ENCODE results near the gene BEND7.
"Not testable (repeated sequence)": the region's sequence is repeated elsewhere in the genome, so short reads cannot be mapped to it uniquely, and the experiment has no call there.

The BEND7 gene

DNA sequence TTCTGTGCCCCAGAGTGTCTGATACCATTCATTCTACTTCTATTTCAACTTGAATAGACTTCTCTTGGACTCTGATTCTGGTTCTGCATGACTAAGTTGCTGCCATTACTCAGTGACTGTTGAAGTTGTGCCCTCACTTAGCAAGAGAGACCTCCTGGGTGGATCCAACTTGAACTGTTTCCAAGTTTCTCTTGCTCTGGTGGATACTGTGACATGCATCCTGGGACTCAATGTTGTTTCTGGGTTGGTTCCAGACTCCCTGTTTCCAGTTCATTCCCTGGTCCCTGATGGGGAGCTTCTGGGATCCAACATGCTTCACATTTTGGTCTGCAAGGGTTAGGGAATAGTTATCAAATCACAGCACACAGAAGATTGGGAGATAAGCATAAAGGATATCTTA, 31.8 kb upstream of the BEND7 start:
- DNase-seq (ENCODE audit: low read depth), result peak; percentile 35
- TF ChIP-seq, protein P1, sequence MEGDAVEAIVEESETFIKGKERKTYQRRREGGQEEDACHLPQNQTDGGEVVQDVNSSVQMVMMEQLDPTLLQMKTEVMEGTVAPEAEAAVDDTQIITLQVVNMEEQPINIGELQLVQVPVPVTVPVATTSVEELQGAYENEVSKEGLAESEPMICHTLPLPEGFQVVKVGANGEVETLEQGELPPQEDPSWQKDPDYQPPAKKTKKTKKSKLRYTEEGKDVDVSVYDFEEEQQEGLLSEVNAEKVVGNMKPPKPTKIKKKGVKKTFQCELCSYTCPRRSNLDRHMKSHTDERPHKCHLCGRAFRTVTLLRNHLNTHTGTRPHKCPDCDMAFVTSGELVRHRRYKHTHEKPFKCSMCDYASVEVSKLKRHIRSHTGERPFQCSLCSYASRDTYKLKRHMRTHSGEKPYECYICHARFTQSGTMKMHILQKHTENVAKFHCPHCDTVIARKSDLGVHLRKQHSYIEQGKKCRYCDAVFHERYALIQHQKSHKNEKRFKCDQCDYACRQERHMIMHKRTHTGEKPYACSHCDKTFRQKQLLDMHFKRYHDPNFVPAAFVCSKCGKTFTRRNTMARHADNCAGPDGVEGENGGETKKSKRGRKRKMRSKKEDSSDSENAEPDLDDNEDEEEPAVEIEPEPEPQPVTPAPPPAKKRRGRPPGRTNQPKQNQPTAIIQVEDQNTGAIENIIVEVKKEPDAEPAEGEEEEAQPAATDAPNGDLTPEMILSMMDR (conservative IDR thresholded peaks at IDR 0.05; ENCODE audit: low read depth, low read length), result no peak

DNA sequence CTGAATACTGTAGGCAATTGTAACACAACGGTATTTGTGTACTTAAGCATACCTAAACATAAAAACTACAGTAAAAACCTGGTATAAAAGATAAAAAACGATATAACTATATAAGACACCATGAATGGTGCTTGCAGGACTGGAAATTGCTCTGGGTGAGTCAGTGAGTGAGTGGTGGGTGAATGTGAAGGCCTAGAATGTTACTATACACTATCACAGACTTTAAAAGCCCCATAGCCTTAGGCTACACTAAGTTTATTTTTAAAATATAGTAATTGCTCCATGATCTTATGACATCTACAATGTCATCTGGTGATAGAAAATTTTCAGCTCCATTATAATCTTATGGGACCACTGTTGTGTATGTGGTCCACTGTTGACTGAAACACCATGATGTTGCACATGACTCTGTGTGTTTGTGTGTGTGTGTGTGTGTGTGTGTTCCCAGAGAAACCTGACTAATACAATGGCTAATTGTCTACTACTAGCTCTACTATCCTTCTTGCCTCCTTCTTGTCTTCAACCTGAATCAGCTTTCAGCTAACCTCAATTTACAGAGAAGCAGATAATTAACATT, 30.4 kb upstream of the BEND7 start:
- TF ChIP-seq, protein P1 (conservative IDR thresholded peaks at IDR 0.05; ENCODE audit: low read depth, low read length), result no peak
- DNase-seq (ENCODE audit: low read depth), result no peak
- H3K4me3 ChIP-seq (ENCODE audit: low read depth, low read length), result no peak overlapping the region

More for the DNA sequence above, 31.8 kb upstream of the BEND7 start:
- H3K4me3 ChIP-seq (ENCODE audit: low read depth, low read length), result no peak overlapping the region

DNA sequence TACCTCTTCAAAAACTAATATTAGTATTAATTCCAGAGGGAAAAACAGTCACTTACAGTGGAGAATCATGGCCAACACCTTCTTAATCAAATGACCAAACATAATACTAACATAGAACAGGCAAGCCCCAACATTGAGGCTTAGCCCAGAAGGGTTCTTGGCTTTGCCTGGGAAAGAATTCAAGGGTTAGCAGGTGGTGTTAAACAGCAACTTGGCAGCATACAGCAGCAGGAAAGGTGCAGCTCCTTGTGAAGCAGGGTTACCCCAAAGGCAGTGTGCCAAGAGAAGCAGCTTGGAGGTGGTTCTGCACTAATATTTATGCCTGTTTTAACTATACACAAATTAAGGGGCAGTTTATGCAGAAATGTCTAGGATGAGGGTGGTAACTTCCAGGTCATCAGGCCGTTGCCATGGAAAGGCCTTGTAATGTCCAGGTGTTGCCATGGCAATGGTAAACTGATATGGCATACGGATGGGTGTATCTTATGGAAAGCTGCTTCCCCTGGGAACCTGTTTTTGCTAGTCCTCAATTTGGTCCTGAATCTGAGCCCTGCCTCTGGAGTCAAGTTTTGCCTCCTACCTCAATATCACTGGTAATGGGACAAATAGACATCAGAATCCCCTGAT, 27.2 kb upstream of the BEND7 start:
- no peak for DNase-seq (ENCODE audit: low read depth)
- H3K4me3 ChIP-seq (ENCODE audit: low read depth, low read length), result no peak overlapping the region
- TF ChIP-seq, protein P1 (conservative IDR thresholded peaks at IDR 0.05; ENCODE audit: low read depth, low read length), result no peak

DNA sequence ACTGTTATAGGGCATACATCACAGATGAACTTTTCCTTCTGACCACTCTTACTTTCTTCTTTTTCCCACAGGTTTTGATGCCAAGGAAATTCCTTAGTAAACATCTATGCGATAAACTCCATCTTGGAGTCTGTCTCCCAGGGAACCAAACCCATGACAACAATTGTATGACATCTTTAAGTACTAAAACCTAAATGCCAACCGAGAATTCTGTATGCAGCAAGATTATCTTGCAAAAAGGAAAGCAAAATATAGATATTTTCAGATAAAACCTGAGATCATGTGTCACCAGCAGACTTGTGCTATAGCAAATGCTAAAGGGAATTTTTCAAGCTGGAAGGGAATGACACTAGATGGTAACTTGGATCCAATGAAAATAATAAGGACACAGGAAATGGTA, 22.0 kb upstream of the BEND7 start:
- H3K4me3 ChIP-seq (ENCODE audit: low read depth, low read length), result no peak overlapping the region
- DNase-seq (ENCODE audit: low read depth), result no peak
- TF ChIP-seq, protein P1 (conservative IDR thresholded peaks at IDR 0.05; ENCODE audit: low read depth, low read length), result no peak

DNA sequence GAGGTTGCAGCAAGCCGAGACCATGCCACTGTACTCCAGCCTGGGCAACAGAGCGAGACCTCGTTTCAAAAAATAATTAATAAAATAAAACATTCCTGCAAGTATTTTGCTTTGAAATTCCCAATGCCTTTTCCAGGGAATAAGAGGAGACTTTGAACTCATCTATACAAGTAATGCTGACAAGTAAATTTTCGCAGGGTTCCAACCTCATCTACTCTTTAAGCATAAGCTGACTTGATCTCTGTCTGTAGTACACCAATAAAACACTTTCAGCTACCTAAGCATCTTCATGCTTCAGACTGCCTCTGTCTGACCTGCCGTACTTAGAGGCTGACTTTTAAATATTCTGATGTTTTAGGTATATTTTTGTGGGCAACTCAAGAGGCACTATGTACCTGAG, 13.7 kb upstream of the BEND7 start:
- TF ChIP-seq, protein P1 (conservative IDR thresholded peaks at IDR 0.05; ENCODE audit: low read depth, low read length), result no peak
- no peak for DNase-seq (ENCODE audit: low read depth)
- H3K4me3 ChIP-seq (ENCODE audit: low read depth, low read length), result no peak overlapping the region

DNA sequence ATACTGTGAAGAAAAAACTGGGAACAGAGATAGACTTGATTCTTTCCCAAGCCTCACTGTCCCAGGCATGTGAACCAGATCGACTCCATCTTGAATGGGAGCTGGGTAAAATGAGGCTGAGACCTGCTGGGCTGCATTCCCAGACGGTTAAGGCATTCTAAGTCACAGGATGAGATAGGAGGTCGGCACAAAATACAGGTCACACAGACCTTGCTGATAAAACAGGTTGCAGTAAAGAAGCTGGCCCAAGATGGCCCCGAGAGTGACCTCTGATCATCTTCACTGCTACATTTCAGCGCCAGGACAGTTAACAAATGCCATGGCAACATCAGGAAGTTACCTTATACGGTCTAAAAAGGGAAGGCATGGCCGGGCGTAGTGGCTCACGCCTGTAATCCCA, 9.2 kb upstream of the BEND7 start:
- not testable (repeated sequence) for DNase-seq (ENCODE audit: low read depth); H3K4me3 ChIP-seq (ENCODE audit: low read depth, low read length)

DNA sequence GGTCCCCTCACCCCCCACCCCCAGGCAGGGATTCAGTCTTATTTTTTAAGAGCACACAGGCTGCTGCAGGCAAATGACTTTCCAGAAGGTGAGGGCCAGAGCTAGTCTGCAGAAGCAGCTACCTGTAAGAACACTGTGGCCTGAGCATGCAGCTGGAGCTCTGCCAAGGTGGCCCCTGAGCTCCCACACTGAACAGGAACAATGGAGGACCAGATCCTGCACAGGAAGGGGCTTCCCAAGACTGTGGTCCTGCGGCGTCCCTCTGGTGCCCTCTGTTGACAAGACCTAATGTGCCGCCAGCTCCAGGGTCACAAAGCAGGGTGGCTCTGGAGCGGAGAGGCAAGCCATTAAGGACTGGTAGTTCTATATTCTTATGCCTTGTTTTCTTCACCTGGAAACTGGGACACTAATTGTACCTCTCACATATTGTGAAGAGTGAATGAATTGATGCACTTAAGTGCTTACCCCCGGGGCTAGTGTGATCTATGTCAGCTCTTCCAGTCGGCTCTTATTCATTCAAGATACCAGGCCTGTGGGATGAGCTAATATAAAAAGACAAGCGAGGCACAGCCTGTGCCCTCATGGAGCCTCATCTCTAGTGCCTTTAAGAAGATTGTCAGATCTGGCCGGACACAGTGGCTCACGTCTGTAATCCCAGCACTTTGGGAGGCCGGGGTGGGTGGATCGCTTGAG, 8.0 kb upstream of the BEND7 start:
- H3K4me3 ChIP-seq (ENCODE audit: low read depth, low read length), result no peak overlapping the region
- TF ChIP-seq, protein P1 (conservative IDR thresholded peaks at IDR 0.05; ENCODE audit: low read depth, low read length), result peak; percentile 68
- peak; percentile 49 for DNase-seq (ENCODE audit: low read depth)
